Peyer's patch (tissue), 4 donors: ENCODE measurements around the gene CD164L2. TPM values are rescaled to one million over a fixed set of nuclear protein-coding genes. Genes with fewer than 3 reads are reported as not detected.

Experiments used
- DNase-seq, 3 donors: peaks; one replicate each; pipeline ENCODE4 v3.0.0-alpha.2; 2017 to 2019
- H3K27ac ChIP-seq, 4 donors: fragments of 200-600 bp; sonication (generic); one replicate each; pipeline ENCODE4 v1.5.1; 2016 to 2019
- H3K27me3 ChIP-seq, 2 donors: fragments of 200-600 bp; sonication (generic); one replicate each; pipeline ENCODE4 v1.5.1; 2019
- H3K36me3 ChIP-seq, 3 donors: fragments of 200-600 bp; sonication (generic); one replicate each; pipeline ENCODE4 v1.5.1; 2016 to 2019
- H3K4me1 ChIP-seq, 4 donors: fragments of 200-600 bp; sonication (generic); one replicate each; pipeline ENCODE4 v1.5.1; 2016 to 2019
- H3K4me3 ChIP-seq, 4 donors: fragments of 200-600 bp; sonication (generic); 1 replicate in 3 of 4; 2 replicates in 1 of 4; pipeline ENCODE4 v1.5.1; 2016 to 2019; ENCODE audit warnings: mild to moderate bottlenecking in 1 of 4
- H3K9me3 ChIP-seq, 4 donors: fragments of 200-600 bp; sonication (generic); one replicate each; pipeline ENCODE4 v1.5.1; 2016 to 2019; ENCODE audit warnings: mild to moderate bottlenecking in 1 of 4
- POLR2A ChIP-seq, 2 donors: fragments of 450-650 bp; IDR thresholded peaks; one replicate each; pipeline ENCODE4 v1.5.1; 2017; ENCODE audit warnings: antibody characterized with exemption in 2 of 2, mild to moderate bottlenecking in 2 of 2, moderate library complexity in 2 of 2
- total RNA-seq, 4 donors: library from RNA; depleted of rRNA; stranded (reverse); fragments of >200 nt; gene quantifications; one replicate each; pipeline ENCODE4 v1.1.0, GENCODE V29; 2016
- TF ChIP-seq, protein P1 (sequence below), 6 experiments: fragments of 450-650 bp in 4 of 6; fragments of 200-600 bp in 2 of 6; sonication (generic) in 1 of 6; IDR thresholded peaks; one replicate each; pipeline ENCODE4 v1.5.1; 2017 to 2019; ENCODE audit warnings: antibody characterized with exemption in 6 of 6, mild to moderate bottlenecking in 3 of 6, moderate library complexity in 1 of 6

Gene CD164L2
- total RNA-seq, 4 donors from 2014 or later: not detected

DNA sequence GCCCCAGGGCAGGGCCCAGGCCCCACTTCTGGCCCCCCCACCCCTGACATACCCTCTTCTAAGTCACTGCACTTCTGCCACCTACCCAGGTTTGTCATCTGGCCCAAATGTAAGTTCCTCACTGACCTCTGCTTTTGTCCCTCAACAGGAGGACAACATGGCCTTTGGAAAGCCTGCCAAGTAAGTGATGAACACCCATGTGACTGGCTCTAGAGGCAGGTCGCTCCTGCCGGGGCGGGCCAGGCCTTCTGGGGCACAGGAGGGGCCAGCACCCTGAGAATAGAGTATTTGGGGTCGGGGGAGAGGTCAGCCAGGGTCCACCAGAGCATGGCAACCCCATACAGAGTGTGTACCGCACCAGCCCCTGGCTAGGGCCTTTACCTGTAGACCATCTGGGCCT lies 51.2 kb downstream of the CD164L2 start:
- H3K4me3 ChIP-seq: no peak overlapping the region
- no peak for TF ChIP-seq POLR2A (IDR thresholded peaks at IDR 0.05)
- TF ChIP-seq, protein P1, sequence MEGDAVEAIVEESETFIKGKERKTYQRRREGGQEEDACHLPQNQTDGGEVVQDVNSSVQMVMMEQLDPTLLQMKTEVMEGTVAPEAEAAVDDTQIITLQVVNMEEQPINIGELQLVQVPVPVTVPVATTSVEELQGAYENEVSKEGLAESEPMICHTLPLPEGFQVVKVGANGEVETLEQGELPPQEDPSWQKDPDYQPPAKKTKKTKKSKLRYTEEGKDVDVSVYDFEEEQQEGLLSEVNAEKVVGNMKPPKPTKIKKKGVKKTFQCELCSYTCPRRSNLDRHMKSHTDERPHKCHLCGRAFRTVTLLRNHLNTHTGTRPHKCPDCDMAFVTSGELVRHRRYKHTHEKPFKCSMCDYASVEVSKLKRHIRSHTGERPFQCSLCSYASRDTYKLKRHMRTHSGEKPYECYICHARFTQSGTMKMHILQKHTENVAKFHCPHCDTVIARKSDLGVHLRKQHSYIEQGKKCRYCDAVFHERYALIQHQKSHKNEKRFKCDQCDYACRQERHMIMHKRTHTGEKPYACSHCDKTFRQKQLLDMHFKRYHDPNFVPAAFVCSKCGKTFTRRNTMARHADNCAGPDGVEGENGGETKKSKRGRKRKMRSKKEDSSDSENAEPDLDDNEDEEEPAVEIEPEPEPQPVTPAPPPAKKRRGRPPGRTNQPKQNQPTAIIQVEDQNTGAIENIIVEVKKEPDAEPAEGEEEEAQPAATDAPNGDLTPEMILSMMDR (IDR thresholded peaks at IDR 0.05): no peak
- no peak for DNase-seq
- H3K27me3 ChIP-seq: no peaks in the 10 kb centered on the region
- no peaks in the 10 kb centered on the region for H3K9me3 ChIP-seq
- H3K4me1 ChIP-seq: no peaks in the 10 kb centered on the region
- no peak overlapping the region for H3K27ac ChIP-seq
- peaks cover 0 to 69% (median 0%) of the 10 kb centered on the region in 3 donors for H3K36me3 ChIP-seq

- DNase-seq: no peak
- H3K4me3 ChIP-seq: no peak overlapping the region
- no peaks in the 10 kb centered on the region for H3K9me3 ChIP-seq
- TF ChIP-seq POLR2A (IDR thresholded peaks at IDR 0.05): no peak
- TF ChIP-seq, protein P1 (IDR thresholded peaks at IDR 0.05): no peak
- H3K36me3 ChIP-seq: peaks cover 0 to 66% (median 0%) of the 10 kb centered on the region in 3 donors
- H3K4me1 ChIP-seq: peaks cover 0 to 4% (median 0%) of the 10 kb centered on the region in 4 donors
- H3K27me3 ChIP-seq: no peaks in the 10 kb centered on the region
- H3K27ac ChIP-seq: no peak overlapping the region
These were observed 51.7 kb downstream of the CD164L2 start for GRCh38 chr1:27331426-27331825.

DNA sequence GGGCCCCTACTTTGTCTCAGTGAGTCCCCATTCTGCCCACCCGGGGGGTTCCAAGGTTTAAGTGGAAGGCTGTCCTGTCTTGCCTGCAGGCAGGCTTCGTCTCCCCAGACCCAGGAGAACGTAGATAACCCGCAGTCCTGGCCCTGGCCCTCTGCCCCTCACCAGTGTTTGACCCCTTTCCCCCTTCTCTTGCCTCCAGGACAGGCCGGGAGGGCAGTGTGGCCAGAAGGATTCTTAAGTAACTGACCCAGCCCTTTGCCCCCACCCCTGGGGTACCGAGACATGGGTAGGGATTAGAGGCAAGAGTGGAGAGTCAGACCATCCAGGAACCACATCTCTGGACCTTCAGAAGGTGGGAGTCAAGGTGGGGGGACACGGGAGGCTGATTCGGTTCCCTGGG lies 52.3 kb downstream of the CD164L2 start:
- Histone ChIP-seq H3K9me3 (no peaks in the 10 kb centered on the region), H3K27me3 (no peaks in the 10 kb centered on the region), H3K4me3 (no peak overlapping the region), H3K36me3 (peaks cover 0 to 65% (median 0%) of the 10 kb centered on the region in 3 donors), H3K27ac (no peak overlapping the region), H3K4me1 (peaks cover 0 to 6% (median 0%) of the 10 kb centered on the region in 4 donors)
- no peak for DNase-seq
- TF ChIP-seq, protein P1 (IDR thresholded peaks at IDR 0.05): no peak
- no peak for TF ChIP-seq POLR2A (IDR thresholded peaks at IDR 0.05)

Other genes with a start within 250 kb of the CD164L2 start
- 10 to 100 TPM in 3 of 4 donors, 1 to 10 TPM in 1; 5.8 to 68.3 (median 48.2) TPM for gene SLC9A1, start 228.2 kb downstream of the CD164L2 start, total RNA-seq
- gene WDTC1, start 148.7 kb downstream of the CD164L2 start, total RNA-seq: 10 to 100 TPM; 30.5 to 53.3 (median 40.7) TPM
- 10 to 100 TPM in 3 of 4 donors, 1 to 10 TPM in 1; 9.9 to 30.8 (median 25.4) TPM for gene TMEM222, start 61.2 kb downstream of the CD164L2 start, total RNA-seq
- 10 to 100 TPM in 1 of 4 donors, 1 to 10 TPM in 3; 9.0 to 37.1 (median 9.5) TPM for gene SYTL1, start 41.3 kb downstream of the CD164L2 start, total RNA-seq
- gene MAP3K6, start 16.4 kb downstream of the CD164L2 start, total RNA-seq: 100 to 1,000 TPM in 1 of 4 donors, 10 to 100 TPM in 2, 1 to 10 TPM in 1; 6.3 to 124 (median 34.1) TPM
- not detected for gene FCN3, start 8.5 kb downstream of the CD164L2 start, total RNA-seq
- not detected for gene GPR3, start 9.3 kb upstream of the CD164L2 start, total RNA-seq
- 10 to 100 TPM; 52.5 to 74.5 (median 57.5) TPM for gene WASF2, start 106.8 kb upstream of the CD164L2 start, total RNA-seq
- gene AHDC1, start 220.8 kb upstream of the CD164L2 start, total RNA-seq: 10 to 100 TPM in 3 of 4 donors, 1 to 10 TPM in 1; 7.0 to 21.5 (median 12.0) TPM